Measurements from ENCODE around the gene MYD88. TPM values are rescaled to one million over a fixed set of nuclear protein-coding genes. Genes with fewer than 3 reads are reported as not detected.

MYD88 gene
- total RNA-seq, 1 experiment from 2014 or later: 32.7 TPM

DNA sequence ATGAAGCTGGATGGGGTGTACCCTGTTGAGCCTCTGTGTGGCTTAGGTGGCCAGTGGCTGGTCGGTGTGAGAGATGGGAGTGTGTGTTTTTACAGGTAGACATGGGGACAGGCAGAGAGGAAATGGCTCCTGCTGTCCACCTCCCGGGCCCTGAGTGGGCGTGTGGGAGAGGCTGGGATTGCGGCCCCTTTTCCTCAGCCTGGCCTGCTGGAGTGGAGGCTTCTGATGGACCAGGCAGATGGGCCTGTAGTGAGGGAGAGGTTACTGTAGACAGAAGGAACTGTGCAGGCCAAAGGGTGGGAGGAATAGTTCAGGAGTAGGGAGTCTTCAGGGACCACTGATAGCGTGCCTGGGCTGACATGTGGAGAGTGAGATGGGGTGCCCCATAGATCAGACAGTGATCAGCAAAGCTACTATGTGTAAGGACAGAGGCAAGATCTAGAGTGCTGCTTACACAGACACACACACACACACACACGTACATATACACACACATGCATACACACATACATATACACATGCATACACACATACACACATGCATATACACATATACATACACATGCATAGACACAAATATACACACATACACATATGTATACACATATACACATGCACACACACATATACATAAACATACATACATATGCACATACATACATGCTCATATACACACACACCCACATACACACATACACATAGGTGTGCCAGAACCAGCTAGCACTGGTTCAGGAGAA is 28.0 kb upstream of the MYD88 start:
- in situ Hi-C loops (cut with HindIII; ENCODE audit: low pct_unique_long_range_greater_than_20kb, low sequenced_read_pairs) (no loop called here), intact Hi-C loops (cut with micrococcal nuclease; ENCODE audit: unreplicated experiment) (no loop called here)
- Histone ChIP-seq H3K27ac (ENCODE audit: low read length) (no peak overlapping the region), H3K4me1 (ENCODE audit: control insufficient read depth, insufficient read depth, low read length) (no peaks in the 10 kb centered on the region), H3K4me3 (ENCODE audit: low read depth in 2 of 2, low read length in 2 of 2) (no peak overlapping the region), H3K27me3 (ENCODE audit: control insufficient read depth, insufficient read depth, low read length) (no peaks in the 10 kb centered on the region), H3K9me3 (ENCODE audit: control insufficient read depth, insufficient read depth, low read depth, low read length) (no peaks in the 10 kb centered on the region; the same call in 1 of the 2 replicates), H3K36me3 (ENCODE audit: control insufficient read depth, insufficient read depth, low read length) (no peaks in the 10 kb centered on the region)
- POLR2A ChIA-PET: no interaction called here
- BruUV-seq (replicated peaks): no TSS peak
- CTCF ChIA-PET: no interaction called here
- TF ChIP-seq TCF7L2 (IDR thresholded peaks at IDR 0.05; ENCODE audit: low read depth, low read length) (no peak), SIN3A (IDR thresholded peaks at IDR 0.05; ENCODE audit: borderline replicate concordance, insufficient read depth, low read depth, low read length) (no peak), POLR2AphosphoS5 (IDR thresholded peaks at IDR 0.05; ENCODE audit: low read depth, low read length) (no peak)
- TF ChIP-seq, protein P1, sequence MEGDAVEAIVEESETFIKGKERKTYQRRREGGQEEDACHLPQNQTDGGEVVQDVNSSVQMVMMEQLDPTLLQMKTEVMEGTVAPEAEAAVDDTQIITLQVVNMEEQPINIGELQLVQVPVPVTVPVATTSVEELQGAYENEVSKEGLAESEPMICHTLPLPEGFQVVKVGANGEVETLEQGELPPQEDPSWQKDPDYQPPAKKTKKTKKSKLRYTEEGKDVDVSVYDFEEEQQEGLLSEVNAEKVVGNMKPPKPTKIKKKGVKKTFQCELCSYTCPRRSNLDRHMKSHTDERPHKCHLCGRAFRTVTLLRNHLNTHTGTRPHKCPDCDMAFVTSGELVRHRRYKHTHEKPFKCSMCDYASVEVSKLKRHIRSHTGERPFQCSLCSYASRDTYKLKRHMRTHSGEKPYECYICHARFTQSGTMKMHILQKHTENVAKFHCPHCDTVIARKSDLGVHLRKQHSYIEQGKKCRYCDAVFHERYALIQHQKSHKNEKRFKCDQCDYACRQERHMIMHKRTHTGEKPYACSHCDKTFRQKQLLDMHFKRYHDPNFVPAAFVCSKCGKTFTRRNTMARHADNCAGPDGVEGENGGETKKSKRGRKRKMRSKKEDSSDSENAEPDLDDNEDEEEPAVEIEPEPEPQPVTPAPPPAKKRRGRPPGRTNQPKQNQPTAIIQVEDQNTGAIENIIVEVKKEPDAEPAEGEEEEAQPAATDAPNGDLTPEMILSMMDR (IDR thresholded peaks at IDR 0.05): no peak
- TF ChIP-seq, protein P2, sequence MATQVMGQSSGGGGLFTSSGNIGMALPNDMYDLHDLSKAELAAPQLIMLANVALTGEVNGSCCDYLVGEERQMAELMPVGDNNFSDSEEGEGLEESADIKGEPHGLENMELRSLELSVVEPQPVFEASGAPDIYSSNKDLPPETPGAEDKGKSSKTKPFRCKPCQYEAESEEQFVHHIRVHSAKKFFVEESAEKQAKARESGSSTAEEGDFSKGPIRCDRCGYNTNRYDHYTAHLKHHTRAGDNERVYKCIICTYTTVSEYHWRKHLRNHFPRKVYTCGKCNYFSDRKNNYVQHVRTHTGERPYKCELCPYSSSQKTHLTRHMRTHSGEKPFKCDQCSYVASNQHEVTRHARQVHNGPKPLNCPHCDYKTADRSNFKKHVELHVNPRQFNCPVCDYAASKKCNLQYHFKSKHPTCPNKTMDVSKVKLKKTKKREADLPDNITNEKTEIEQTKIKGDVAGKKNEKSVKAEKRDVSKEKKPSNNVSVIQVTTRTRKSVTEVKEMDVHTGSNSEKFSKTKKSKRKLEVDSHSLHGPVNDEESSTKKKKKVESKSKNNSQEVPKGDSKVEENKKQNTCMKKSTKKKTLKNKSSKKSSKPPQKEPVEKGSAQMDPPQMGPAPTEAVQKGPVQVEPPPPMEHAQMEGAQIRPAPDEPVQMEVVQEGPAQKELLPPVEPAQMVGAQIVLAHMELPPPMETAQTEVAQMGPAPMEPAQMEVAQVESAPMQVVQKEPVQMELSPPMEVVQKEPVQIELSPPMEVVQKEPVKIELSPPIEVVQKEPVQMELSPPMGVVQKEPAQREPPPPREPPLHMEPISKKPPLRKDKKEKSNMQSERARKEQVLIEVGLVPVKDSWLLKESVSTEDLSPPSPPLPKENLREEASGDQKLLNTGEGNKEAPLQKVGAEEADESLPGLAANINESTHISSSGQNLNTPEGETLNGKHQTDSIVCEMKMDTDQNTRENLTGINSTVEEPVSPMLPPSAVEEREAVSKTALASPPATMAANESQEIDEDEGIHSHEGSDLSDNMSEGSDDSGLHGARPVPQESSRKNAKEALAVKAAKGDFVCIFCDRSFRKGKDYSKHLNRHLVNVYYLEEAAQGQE (IDR thresholded peaks at IDR 0.05; ENCODE audit: insufficient read depth in 1 of 2, low read depth in 2 of 2, low read length in 1 of 2): no peak
- ATAC-seq: no peak
- DNase-seq (ENCODE audit: low read depth, low spot score): no peak

DNA sequence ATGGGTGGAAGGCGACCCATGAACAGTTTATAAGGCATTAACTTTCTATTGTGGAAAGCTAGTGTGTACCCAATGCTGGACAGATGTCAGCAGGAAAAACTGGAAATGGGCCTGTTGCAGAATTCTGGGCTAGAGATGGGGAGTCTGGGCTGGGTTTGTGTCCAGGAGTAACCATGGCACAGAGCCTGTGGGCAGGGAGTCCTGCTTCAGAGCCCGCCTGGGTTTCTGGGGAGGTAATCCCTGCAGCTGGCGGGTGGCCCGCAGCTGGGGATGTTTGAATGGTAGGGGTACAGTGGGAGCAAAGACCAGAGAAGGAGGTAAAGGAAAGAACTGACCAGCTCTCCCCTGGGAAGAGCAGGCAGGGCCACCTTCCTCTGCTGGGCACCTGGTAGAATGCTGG is 27.3 kb upstream of the MYD88 start:
- Histone ChIP-seq H3K36me3 (ENCODE audit: control insufficient read depth, insufficient read depth, low read length) (no peaks in the 10 kb centered on the region), H3K9me3 (ENCODE audit: control insufficient read depth, insufficient read depth, low read depth, low read length) (no peaks in the 10 kb centered on the region), H3K27me3 (ENCODE audit: control insufficient read depth, insufficient read depth, low read length) (no peaks in the 10 kb centered on the region), H3K4me3 (ENCODE audit: low read depth in 2 of 2, low read length in 2 of 2) (no peak overlapping the region), H3K4me1 (ENCODE audit: control insufficient read depth, insufficient read depth, low read length) (no peaks in the 10 kb centered on the region), H3K27ac (ENCODE audit: low read length) (no peak overlapping the region)
- ChIA-PET CTCF (no interaction called here), POLR2A (no interaction called here)
- TF ChIP-seq TCF7L2 (IDR thresholded peaks at IDR 0.05; ENCODE audit: low read depth, low read length) (no peak), SIN3A (IDR thresholded peaks at IDR 0.05; ENCODE audit: borderline replicate concordance, insufficient read depth, low read depth, low read length) (no peak), POLR2AphosphoS5 (IDR thresholded peaks at IDR 0.05; ENCODE audit: low read depth, low read length) (no peak)
- TF ChIP-seq, protein P2 (IDR thresholded peaks at IDR 0.05; ENCODE audit: insufficient read depth in 1 of 2, low read depth in 2 of 2, low read length in 1 of 2): no peak
- TF ChIP-seq, protein P1 (IDR thresholded peaks at IDR 0.05): no peak
- no peak for DNase-seq (ENCODE audit: low read depth, low spot score)
- BruUV-seq (replicated peaks): no TSS peak
- intact Hi-C loops (cut with micrococcal nuclease; ENCODE audit: unreplicated experiment): no loop called here
- ATAC-seq: no peak
- in situ Hi-C loops (cut with HindIII; ENCODE audit: low pct_unique_long_range_greater_than_20kb, low sequenced_read_pairs): no loop called here
